Hypothalamus (tissue), 51 donors: ENCODE data around the gene CD81.

ENCODE experiments used
- DNase-seq, 51 donors: peaks; one replicate each; lab custom pipeline; 2025; lab: John Stamatoyannopoulos, UW

The CD81 gene

DNA sequence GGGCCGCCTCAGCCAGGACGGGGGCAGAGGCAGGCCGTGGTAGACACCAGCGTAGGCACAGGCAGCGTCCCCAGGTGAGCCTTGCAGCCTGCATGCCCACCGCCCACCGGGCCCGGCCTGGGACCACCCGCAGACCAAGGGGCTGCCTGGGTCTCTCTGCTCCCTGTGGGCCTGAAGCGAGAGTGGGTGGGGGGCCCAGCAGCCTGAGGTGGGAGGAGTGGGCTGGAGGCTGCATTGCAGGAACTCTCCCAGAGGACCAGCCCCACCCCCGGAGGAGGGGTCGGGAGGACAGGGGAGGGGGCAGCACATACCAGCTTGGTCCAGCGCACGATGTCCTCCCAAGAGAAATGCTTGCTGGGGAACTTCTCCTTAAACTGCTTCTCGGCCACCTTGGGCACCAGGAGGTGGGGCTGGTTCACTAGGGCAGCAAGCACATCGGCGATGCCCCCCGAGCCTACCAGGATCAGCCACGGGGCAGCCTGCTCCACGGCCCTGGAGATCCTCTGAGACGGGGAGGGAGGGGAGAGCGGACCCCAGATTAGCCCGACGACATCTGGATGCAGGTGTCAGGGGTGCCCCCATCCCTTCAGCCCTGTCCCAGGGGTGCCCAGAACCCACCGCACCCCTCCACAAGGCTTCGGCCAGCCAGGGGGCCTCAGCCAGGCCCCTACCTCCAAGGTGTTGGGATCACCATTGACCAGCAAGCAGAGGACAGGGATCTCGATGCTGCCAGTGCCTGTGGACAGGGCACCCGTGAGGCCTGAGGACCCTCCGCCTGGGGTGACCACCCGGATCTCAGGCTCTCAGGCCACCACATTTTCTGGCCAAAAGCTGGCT, 41.0 kb downstream of the CD81 start:
- DNase-seq = no peak

DNA sequence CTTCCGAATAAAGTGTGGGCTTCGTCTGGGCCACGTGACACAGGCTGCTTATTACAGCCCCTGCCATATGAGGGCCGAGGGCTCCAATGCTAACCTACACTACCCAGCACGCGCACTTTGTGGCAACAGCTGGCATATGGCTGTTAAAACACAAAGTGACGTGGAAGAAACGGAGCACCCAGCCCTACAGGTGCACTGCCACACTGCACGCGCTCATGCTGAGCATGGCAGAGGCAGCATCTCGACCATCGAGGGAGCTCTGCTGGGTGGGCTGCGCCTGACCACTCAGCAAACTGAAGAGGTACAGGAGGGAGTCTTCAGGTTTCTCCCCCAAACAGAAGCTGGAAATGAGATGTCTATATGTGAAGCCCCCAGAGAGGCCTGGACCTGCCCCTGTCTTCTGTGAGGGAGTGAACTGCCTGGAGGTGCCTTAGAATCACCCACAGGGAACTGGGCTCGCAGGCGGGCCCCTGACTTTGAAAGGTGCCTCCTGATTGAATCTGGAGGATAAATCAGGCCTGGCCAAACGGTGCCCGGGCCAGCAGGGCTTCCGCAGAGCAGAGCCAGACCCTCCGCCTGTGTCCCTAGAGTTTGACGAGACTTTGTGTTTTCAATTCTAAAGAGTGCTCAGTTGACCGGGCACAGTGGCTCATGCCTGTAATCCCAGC, 41.7 kb downstream of the CD81 start:
- no peak for DNase-seq

DNA sequence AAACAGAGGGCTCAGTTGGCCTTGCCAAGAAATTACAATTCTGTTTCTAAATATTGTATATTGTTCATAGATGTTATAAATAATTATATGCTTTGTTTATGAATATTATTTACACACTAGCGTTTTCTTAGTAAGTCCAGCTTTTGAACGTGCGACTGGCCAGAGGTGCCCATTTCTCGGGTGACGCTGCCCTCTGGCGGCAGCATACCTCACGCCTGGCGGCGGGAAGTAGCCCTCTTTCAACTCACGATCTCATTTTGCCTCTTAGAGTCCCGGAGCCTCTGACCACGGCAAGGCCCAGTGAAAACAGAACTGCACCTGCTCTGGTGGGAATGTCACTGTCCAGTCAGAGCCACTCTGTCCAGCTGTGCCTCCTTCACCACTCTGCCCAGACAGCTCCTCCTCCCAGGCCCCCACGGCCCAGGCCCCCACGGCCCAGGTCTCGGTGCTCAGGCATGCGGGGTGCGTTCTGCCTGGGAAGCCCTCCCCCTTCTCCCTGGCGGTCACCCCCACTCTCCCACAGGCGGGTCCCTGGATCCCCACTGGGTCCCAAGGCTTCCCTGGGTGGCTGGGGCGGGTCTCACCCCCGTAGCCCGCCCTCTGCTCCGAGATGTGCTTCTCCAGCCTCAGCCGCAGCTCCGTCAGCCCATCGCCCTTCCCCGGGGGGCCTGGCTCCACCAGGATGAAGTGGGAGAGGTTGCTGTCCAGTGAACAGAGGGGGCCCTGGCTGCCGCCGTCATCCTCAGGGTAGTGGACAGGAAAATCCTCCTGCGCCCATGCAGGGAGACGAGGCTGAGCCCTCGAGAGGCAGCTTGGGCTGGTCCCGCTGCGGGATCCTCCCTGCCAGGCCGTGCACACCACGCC, 42.8 kb downstream of the CD81 start:
- peak in 39 of 51 donors; percentile 5 to 76 (median 46) for DNase-seq

DNA sequence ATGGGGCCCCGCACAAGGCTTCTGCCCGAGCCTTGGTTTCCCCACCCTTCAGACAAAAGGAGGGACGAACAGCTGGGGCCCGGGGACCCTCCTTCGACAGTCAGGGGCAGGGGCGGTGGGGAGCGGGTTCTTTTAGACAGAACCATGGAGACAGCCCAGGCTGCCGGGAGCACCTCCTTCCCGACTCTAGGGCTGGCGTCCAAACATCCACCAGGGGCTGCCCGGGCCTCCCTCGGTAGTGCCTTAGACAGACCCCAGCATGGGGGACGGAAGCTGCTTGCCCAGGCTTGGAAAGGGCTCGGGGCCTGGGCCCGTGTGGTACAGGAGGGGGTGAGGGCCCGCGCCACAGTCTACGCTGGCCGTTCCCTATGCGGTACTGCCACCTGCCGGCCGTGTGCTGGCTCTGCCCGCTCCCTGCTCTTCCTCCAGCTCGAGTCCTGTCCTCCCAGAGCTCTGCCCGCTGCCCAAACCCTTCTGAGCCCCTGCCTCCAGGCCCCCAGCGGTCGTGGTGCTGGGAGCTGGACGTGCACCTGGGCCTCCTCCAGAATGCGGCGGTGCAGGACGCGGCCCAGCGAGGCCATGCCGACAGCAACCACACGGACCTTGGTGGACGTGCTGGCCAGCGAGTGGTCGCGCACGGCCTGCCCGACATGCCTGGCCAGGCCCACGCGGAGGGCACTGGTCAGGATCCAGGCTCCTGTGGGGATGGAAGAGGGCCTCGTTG, 43.6 kb downstream of the CD81 start:
- DNase-seq = peak in 45 of 51 donors; percentile 7 to 75 (median 46)

DNA sequence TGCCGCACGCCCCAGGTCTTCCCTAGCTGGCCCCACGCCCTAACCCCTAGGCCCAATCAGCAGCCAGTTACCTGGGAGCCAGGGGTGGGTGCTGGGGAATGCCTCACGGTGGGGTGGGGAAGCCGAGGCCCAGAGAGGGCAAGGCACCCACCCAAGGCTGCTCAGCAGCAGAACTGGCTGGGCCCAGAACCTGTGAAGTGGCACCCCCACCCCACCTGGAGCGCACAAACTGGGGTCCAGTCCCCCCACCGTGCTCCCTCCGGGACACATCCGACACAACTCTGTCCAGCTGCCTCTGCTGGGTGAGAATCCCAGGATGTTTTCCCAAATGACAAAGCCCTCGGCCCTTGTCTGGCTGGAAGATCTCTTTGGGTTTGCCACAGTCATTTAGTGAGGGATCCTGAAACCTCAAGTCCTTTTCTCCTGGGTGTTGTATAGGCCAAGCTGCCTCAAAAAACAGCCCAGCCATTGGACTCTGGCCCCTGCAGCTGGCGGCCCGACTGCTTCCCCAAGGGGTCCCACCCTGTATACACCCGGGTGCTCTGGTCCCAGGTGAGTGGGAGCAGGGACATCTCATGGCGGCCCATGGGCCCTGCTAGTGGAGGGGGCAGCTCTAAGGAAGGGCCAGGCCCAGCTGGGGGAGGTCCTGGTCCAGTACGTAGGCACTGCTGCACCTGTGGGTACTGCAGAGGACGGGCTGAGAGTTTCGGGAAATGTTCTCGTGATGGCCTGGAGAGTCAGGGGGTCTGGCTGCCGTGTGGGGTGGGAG, 44.3 kb downstream of the CD81 start:
- DNase-seq = no peak

DNA sequence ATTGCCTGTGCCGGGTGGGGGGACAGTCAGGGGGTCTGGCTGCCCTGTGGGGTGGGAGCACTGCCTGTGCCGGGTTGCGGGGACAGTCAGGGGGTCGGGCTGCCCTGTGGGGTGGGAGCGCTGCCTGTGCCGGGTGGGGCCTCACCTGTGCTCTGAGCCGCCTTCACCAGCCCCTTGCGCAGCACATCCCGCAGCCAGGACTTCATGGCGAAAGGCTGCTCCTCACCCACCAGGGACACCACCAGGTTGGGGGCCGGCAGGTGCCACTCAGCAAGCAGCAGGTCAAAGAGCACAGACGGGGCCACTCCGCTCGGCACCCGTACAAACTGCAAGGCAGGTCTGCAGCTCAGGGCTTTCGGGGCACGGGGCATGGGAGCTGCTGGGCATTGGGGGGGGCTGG, 44.9 kb downstream of the CD81 start:
- no peak for DNase-seq

DNA sequence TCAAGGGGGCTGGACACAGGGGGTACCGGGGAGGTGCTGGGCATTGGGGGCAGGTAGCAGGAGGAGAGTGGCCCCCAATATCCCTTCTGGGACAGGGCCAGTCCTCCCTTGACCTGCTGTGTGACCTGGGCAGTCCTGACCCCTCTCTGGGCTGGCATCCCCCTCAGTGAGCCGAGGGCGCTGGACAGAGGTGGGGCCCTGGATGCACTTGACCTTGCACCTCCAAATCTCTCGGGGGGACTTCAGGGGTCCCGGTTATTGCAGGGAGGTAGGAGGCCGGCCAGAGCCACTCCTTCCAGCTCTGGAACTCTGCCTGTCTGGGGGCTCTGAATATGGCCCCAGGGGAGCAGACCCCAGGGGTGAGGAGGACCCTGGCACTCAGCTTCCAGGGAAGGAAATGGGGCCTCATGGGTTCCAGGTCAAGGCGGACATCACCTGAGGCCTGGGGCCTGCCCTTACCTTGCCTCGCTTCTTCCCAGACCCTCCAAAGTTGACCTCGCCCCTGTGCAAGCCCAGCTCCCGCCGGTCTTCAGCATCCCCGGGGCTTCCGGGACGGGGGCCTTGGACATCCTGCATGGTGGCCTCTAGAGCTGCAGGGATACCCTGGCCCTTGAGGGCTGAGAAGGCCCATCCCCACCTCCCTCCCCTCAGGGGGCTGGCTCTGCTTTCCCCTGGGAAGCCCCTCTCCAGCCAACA, 45.5 kb downstream of the CD81 start:
- DNase-seq = no peak

DNA sequence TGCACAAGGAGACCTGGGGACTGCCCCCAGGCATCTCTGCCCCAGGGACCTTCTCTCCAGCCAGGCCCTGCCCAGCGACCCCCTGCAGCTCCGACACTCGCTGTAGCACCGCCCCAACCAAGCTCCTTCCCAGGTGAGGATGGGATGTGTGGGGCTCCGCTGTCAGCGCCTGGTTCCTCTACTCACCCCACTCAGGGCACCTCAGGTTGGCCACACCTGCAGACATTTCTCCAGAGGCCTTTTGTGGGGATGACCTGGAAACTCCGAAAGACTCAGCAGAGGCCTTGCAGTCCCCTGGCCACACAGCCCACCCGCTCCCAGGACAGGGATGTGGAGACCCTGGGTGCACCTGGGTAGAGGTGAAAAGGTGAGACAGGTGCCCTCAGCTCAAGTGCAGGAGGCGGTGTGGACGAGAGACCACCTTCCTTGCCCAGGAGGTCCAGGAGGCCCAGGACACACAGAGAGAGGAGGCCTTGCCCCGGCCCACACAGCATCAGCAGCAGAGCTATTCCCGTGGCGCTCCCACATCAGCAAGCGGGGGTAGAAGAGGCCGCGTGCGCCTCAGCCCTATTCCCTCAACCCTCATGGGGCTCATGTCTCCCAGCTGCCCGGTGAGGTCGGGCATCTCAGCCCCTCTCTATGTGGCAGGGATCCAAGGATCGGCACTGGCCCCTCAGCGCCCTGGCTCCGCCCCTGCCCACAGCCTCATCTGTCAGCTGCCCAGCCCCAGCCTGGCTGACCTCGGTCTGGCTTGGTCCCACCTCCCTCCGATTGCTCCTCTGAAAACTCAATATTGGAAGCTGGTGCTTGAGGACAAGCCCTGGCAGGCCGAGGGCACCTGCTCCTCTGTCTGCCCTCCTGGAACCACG, 46.3 kb downstream of the CD81 start:
- DNase-seq = no peak

DNA sequence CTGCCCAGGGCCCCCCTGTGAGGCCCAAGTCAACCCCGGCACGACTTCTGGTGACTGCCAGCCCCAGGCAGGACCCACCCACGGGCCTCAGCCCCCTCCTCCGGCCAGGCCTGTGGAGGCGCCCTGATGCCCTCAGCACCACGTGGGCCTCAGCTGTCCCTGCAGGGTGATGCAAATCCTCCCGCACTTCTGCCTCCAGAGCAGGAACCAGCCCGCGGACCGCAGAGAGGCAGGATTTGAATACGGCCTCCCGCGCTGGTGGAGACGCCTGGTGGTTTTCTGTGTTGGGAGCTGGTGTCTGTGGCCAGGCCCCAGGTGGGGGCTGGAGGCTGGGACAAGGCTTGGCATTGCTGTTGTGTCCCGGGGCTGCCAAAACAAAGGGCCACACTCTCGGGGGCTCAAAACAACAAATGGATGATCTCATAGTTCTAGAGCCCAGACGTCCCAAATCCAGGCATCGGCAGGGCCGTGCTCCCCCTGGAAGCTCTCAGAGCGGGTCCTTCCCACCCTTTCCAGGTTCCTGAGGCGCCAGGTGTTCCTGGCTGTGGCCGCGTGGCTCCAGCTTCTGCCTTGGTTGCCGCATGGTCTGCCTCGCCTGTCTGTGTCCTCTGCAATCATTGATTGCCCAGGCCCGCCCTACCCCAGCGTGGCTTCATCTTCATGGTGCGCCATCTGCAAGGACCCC, 47.8 kb downstream of the CD81 start:
- no peak for DNase-seq

DNA sequence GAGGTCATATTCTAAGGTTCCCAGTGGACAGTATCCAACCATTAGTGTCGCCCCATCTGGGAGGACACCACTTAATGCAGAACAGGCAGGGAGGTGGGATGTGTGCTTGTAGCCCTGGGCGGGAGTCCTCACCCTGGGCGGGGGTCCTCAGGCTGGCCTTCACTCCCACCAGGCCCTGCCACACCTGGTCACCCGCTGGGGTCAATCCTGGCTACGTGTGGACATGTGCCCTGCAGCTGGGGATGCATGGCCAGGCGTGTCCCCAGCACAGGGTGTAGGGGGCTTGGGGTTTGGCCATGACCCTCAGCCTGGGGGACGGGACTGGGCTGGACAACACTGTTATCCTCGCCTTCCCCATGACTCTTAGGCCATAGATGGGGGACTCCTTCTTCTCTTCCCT, 48.4 kb downstream of the CD81 start:
- DNase-seq = no peak

DNA sequence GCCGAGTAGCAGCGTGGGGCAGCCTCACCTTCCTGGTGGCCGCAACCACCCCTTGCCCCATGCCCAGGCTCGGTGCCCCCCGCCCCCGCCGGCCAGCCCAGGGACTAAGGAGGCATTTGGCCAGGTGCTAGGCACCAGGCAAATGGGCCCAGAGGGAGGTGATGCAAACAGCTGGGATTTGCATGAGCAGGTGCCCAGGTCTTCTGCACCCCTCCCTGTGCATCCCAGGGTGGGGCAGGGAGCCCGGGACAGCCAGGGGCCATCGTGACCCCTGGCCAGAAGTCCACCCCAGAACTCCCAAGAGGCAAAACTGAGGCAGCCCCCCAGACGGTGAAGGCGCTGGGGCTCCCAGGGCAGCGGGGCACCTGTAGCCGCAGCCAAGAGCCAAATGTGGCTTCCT, 49.1 kb downstream of the CD81 start:
- no peak for DNase-seq

DNA sequence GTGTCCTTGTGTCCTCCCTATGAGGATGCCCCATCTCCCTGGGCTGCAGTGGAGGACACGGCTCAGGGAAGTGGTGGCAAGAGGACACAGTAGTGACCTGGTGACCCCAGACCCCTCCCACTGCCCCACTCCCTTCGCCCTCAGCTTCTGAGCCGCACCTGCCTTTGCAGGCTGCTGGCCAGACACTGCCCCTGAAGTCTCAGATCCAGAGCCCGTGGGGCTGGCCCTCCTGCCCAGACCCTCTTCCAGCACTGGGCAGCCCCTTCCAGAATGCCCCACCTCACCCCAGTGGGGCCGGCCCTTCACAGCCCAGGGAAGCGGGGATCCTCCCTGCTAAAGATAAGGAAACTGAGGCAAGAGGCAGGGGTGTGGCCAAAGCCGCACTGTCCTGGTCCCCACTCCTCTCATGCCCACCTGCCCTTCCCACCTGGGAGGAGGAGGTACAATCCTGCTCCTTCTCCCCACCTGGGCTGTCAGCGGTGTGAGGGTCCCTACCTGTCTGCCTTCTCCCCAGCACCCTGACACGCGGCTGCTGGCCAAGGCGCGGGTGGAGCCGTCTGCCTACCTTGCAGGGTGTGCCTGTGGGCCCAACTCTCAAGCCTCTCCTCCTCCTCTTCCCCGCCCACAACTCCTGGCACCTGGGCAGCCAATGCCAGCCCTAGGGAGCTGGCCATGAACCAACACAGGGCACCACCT, 49.9 kb downstream of the CD81 start:
- DNase-seq = no peak

DNA sequence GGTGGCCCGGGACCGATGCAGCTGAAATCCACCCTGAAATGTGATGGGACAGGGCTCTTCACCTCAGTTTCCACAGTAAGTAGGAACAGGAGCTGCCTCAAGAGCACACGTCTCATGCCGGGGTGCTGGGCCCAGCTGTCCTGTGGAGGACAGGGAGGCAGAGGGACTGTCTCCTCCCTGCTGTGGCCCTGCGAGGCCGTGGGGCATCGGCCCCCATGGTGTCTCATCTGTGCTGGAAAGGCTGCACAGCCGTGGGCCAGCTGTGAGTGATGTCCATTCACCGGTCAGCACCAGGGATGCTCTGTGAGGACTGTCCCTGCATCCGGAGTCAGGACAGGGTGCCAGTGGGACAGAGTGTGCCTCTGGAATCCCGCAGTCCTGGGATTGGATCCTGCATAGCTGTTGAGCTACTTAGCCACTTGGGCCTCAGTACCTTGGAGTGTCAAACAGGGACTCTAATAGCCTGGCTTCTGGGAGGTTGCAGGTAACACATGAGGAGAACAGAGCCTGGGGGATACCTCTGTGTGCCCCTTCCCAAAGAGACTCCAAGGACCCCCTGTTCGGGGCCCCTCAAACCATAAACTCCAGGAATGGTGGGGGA, 50.7 kb downstream of the CD81 start:
- no peak for DNase-seq

DNA sequence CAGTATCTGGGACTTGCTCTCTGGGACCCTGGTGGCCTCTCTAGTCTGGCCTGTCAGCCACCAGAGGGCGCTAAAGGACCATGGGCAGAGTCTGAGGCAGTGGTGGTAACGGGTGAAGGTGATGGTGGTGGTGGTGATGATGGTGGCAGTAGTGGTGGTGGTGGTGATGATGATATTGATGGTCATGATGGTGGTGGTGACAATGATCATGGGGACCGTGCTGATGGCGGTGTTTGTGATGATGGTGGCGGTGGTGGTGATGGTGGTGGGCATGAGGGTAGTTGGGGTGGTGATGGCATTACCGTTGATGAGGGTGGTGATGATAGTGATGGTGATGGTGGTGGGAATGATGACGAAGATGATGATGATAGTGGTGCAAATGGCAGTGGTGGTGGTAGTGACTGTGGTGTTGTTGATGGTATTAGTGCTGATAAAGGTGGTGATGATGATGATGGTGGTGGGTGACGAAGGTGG, 51.2 kb downstream of the CD81 start:
- peak in 35 of 51 donors; percentile 4 to 74 (median 32) for DNase-seq

DNA sequence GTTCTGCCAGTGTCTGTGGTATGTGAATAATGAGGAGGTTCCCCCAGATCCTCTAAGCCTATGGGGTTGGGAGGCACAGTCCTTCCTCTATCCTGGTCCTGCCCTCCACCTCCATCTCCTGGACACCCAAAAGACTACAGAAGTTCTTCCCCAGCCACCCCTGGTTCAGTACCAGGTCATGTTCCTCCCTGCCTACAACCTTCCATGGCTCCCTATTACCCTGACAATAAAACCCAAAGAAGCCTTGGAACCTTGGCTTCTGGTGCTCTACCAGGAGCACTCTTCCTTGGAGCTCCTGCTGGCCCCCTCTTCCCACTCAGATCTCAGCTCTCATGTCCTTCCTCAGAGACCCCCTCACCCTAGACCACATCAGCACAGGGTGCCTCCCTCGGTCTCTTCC, 54.3 kb downstream of the CD81 start:
- DNase-seq = no peak

DNA sequence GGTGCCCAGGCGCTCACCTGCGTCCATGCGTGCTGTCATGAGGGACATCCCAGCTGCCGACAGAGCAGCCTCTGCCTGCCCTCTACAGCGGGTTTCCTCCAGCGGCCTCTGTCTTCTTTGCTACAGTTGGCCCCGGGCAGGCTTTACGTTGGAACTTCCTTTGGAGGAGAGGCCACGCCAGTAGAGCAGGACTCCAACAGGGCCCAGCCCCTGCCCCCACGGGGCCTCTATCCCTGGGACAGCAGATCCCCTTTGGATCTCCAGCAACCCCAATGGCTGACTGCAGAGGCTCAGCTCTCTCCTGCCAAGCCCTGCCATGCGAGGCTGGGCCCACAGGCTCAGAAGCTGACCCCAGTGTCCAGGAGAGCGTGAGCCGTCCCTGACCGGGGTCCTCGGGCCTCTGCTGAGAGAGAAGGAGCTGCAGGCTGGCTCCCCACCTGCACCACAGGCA, 55.1 kb downstream of the CD81 start:
- no peak for DNase-seq
